ENCODE results near the gene GSG1. TPM values are rescaled to one million over a fixed set of nuclear protein-coding genes. Genes with fewer than 3 reads are reported as not detected.

The GSG1 gene
- total RNA-seq, 1 donor from 2014 or later, result not detected

- Mint-ChIP-seq H3K36me3 (ENCODE audit: low read depth) (no peaks in the 10 kb centered on the region), H3K9me3 (ENCODE audit: low read depth) (no peaks in the 10 kb centered on the region), H3K4me3 (ENCODE audit: unreplicated experiment) (no peak overlapping the region), H3K27me3 (ENCODE audit: low read depth) (no peaks in the 10 kb centered on the region), H3K4me1 (ENCODE audit: low read depth) (peaks cover 8% of the 10 kb centered on the region), H3K27ac (ENCODE audit: unreplicated experiment) (no peak overlapping the region)
- TF ChIP-seq, protein P1, sequence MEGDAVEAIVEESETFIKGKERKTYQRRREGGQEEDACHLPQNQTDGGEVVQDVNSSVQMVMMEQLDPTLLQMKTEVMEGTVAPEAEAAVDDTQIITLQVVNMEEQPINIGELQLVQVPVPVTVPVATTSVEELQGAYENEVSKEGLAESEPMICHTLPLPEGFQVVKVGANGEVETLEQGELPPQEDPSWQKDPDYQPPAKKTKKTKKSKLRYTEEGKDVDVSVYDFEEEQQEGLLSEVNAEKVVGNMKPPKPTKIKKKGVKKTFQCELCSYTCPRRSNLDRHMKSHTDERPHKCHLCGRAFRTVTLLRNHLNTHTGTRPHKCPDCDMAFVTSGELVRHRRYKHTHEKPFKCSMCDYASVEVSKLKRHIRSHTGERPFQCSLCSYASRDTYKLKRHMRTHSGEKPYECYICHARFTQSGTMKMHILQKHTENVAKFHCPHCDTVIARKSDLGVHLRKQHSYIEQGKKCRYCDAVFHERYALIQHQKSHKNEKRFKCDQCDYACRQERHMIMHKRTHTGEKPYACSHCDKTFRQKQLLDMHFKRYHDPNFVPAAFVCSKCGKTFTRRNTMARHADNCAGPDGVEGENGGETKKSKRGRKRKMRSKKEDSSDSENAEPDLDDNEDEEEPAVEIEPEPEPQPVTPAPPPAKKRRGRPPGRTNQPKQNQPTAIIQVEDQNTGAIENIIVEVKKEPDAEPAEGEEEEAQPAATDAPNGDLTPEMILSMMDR (IDR thresholded peaks at IDR 0.05), result no peak
- no peak for DNase-seq (ENCODE audit: low spot score)
Measured at GRCh38 chr12:13142747-13143146, 39.3 kb upstream of the GSG1 start.

GRCh38 chr12:13141686-13142085 lies 38.2 kb upstream of the GSG1 start:
- Mint-ChIP-seq H3K4me3 (ENCODE audit: unreplicated experiment) (no peak overlapping the region), H3K36me3 (ENCODE audit: low read depth) (no peaks in the 10 kb centered on the region), H3K9me3 (ENCODE audit: low read depth) (no peaks in the 10 kb centered on the region), H3K27me3 (ENCODE audit: low read depth) (no peaks in the 10 kb centered on the region), H3K4me1 (ENCODE audit: low read depth) (peaks cover 6% of the 10 kb centered on the region), H3K27ac (ENCODE audit: unreplicated experiment) (no peak overlapping the region)
- DNase-seq (ENCODE audit: low spot score), result no peak
- TF ChIP-seq, protein P1 (IDR thresholded peaks at IDR 0.05), result no peak

- no peaks in the 10 kb centered on the region for H3K27me3 Mint-ChIP-seq (ENCODE audit: low read depth)
- no peaks in the 10 kb centered on the region for H3K9me3 Mint-ChIP-seq (ENCODE audit: low read depth)
- TF ChIP-seq, protein P1 (IDR thresholded peaks at IDR 0.05), result peak; percentile 54
- DNase-seq (ENCODE audit: low spot score), result peak; percentile 95
- peaks cover 52% of the 10 kb centered on the region for H3K4me1 Mint-ChIP-seq (ENCODE audit: low read depth)
- H3K36me3 Mint-ChIP-seq (ENCODE audit: low read depth), result no peaks in the 10 kb centered on the region
- H3K4me3 Mint-ChIP-seq (ENCODE audit: unreplicated experiment), result peak overlapping the region; percentile 43
- peak overlapping the region; percentile 93 for H3K27ac Mint-ChIP-seq (ENCODE audit: unreplicated experiment)
Measured at GRCh38 chr12:13135371-13136178, 32.1 kb upstream of the GSG1 start.

DNA sequence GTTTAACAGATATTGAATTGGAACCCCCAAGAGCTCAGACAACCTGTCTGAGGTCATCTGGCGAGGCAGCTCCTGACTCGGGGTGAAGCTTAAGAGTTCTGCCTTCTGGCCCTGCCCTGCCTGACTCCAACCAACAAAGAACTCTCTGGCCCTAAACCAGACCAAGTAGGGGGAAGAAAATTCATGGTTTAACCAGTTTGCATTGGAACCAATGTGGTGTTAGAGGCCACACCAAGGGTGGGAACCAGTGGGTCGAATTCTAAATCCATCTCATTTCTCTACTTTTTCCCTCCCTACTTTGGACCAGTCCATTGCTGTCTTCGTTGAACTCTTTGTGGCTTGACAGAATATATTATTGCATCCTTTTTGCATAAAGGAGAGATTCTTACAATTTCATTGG lies 30.4 kb upstream of the GSG1 start:
- no peaks in the 10 kb centered on the region for H3K36me3 Mint-ChIP-seq (ENCODE audit: low read depth)
- DNase-seq (ENCODE audit: low spot score), result no peak
- H3K4me1 Mint-ChIP-seq (ENCODE audit: low read depth), result peaks cover 60% of the 10 kb centered on the region
- H3K9me3 Mint-ChIP-seq (ENCODE audit: low read depth), result no peaks in the 10 kb centered on the region
- no peak overlapping the region for H3K27ac Mint-ChIP-seq (ENCODE audit: unreplicated experiment)
- no peaks in the 10 kb centered on the region for H3K27me3 Mint-ChIP-seq (ENCODE audit: low read depth)
- no peak overlapping the region for H3K4me3 Mint-ChIP-seq (ENCODE audit: unreplicated experiment)
- TF ChIP-seq, protein P1 (IDR thresholded peaks at IDR 0.05), result no peak

DNA sequence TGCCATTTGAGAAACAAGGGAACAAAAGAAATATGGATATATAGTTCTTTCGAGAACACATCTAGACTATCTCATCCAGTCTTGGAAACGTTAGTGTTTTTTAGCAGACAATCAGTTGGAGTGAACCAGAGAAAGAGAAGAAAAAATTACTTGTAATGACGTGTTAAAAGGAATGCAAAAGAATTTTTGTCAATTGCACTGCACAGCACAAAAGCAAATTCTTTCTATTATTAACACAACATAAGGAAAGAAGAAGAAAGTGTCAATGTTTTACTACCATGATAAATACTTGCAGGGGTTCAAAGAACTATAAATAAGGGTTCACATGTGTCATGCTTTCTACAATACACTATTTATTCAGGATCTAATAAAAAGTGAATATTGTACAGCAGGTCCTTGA lies 27.5 kb upstream of the GSG1 start:
- TF ChIP-seq, protein P1 (IDR thresholded peaks at IDR 0.05), result no peak
- Mint-ChIP-seq H3K4me3 (ENCODE audit: unreplicated experiment) (no peak overlapping the region), H3K27ac (ENCODE audit: unreplicated experiment) (no peak overlapping the region)

More for the DNA sequence above, 27.5 kb upstream of the GSG1 start:
- no peaks in the 10 kb centered on the region for H3K27me3 Mint-ChIP-seq (ENCODE audit: low read depth)
- no peaks in the 10 kb centered on the region for H3K36me3 Mint-ChIP-seq (ENCODE audit: low read depth)
- H3K9me3 Mint-ChIP-seq (ENCODE audit: low read depth), result no peaks in the 10 kb centered on the region
- DNase-seq (ENCODE audit: low spot score), result no peak
- H3K4me1 Mint-ChIP-seq (ENCODE audit: low read depth), result peaks cover 67% of the 10 kb centered on the region

Data from chondrocyte (in vitro differentiated cells).